Measurements from ENCODE around the gene ACOT13.

- TF ChIP-seq FOXK2 (IDR thresholded peaks at IDR 0.05): no peak
- no peak for TF ChIP-seq LEF1 (IDR thresholded peaks at IDR 0.05; ENCODE audit: borderline replicate concordance)
- TF ChIP-seq FOXM1 (IDR thresholded peaks at IDR 0.05; ENCODE audit: borderline replicate concordance): no peak
- no peak for TF ChIP-seq HDGF (IDR thresholded peaks at IDR 0.05; ENCODE audit: borderline replicate concordance)
- TF ChIP-seq SP1 (IDR thresholded peaks at IDR 0.05): no peak
- no peak for TF ChIP-seq SUZ12 (IDR thresholded peaks at IDR 0.05)
- no peak for TF ChIP-seq BHLHE40 (IDR thresholded peaks at IDR 0.05; ENCODE audit: borderline replicate concordance)
- TF ChIP-seq TARDBP (IDR thresholded peaks at IDR 0.05): no peak
Measured at GRCh38 chr6:24691550-24691949, 24.7 kb downstream of the ACOT13 start.

All from HEK293T (cell line).